H1 (cell line): ENCODE data around the gene LTBP1. TPM values are rescaled to one million over a fixed set of nuclear protein-coding genes. Genes with fewer than 3 reads are reported as not detected.

Experiments
- CTCF ChIA-PET: fragments of 300-600 bp; sonication (Branson Sonifier 250); formaldehyde crosslinking; loops from one replicate; lab custom pipeline; 2021; ENCODE audit not compliant: partially characterized antibody; lab: Charles Lee
- POLR2A ChIA-PET: fragments of 300-600 bp; sonication (Branson Sonifier 250); formaldehyde crosslinking; loops from one replicate; lab custom pipeline; 2021; ENCODE audit warnings: inconsistent platforms; ENCODE audit not compliant: partially characterized antibody; lab: Charles Lee
- DNase-seq, 2 experiments: peaks; one replicate each; pipeline versions ENCODE4 v3.0.0 to v3.0.0-alpha.2; 2010 to 2022; ENCODE audit warnings: low spot score in 2 of 2, low read depth in 1 of 2, mixed read lengths in 1 of 2
- FAIRE-seq: peaks from 2 replicates; lab custom pipeline; 2011; peaks lifted over from hg19 to GRCh38; lab: Jason Lieb, UNC
- H2AFZ ChIP-seq: 2 replicates; pipeline ENCODE4 v1.8.1; 2012; ENCODE audit warnings: low read length, inconsistent platforms
- H2AK5ac ChIP-seq: 2 replicates; pipeline ENCODE4 v1.6.1; 2013; ENCODE audit warnings: low read depth, low read length
- H2BK120ac ChIP-seq: replicated peaks from 2 replicates; pipeline ENCODE3; 2013; ENCODE audit warnings: low read depth, low read length, inconsistent platforms
- H2BK12ac ChIP-seq: 2 replicates; pipeline ENCODE4 v1.6.1; 2013; ENCODE audit warnings: low read depth, low read length
- H2BK15ac ChIP-seq: 2 replicates; pipeline ENCODE4 v1.6.1; 2013; ENCODE audit warnings: low read length
- H2BK20ac ChIP-seq: 2 replicates; pipeline ENCODE4 v1.6.1; 2013; ENCODE audit warnings: low read length
- H2BK5ac ChIP-seq: 2 replicates; pipeline ENCODE4 v1.6.1; 2013; ENCODE audit warnings: low read depth, low read length
- H3K14ac ChIP-seq: 2 replicates; pipeline ENCODE4 v1.6.1; 2013; ENCODE audit warnings: inconsistent platforms; ENCODE audit not compliant: insufficient read length
- H3K18ac ChIP-seq: 2 replicates; pipeline ENCODE4 v1.6.1; 2013; ENCODE audit warnings: low read length; ENCODE audit errors: extremely low read depth
- H3K23ac ChIP-seq: 2 replicates; pipeline ENCODE4 v1.6.1; 2013; ENCODE audit warnings: inconsistent platforms; ENCODE audit not compliant: insufficient read length
- H3K23me2 ChIP-seq: 2 replicates; pipeline ENCODE4 v1.6.1; 2013; ENCODE audit warnings: low read depth, low read length
- H3K27ac ChIP-seq: 2 replicates; pipeline ENCODE4 v1.6.1; 2011; ENCODE audit warnings: low read depth, low read length, inconsistent platforms
- H3K27me3 ChIP-seq, 4 experiments: replicated peaks in 1 of 4; 1 replicate in 1 of 4; 2 replicates in 3 of 4; pipeline versions ENCODE4 v1.6.1 to v1.8.1; 2011 to 2013; ENCODE audit warnings: low read length in 3 of 4, mild to moderate bottlenecking in 3 of 4, inconsistent platforms in 2 of 4, mixed read lengths in 2 of 4, moderate library complexity in 1 of 4; ENCODE audit not compliant: control insufficient read depth in 3 of 4, insufficient read depth in 3 of 4; ENCODE audit errors: extremely low read depth in 1 of 4
- H3K36me3 ChIP-seq, 4 experiments: 2 replicates each; pipeline versions ENCODE4 v1.6.1 to v1.8.1; 2011 to 2013; ENCODE audit warnings: mild to moderate bottlenecking in 4 of 4, low read length in 3 of 4, moderate library complexity in 2 of 4, control low read depth in 1 of 4, inconsistent platforms in 1 of 4; ENCODE audit not compliant: insufficient read depth in 4 of 4, control insufficient read depth in 2 of 4
- H3K4ac ChIP-seq: replicated peaks from 2 replicates; pipeline ENCODE3; 2013; ENCODE audit warnings: low read length, low read depth, mixed read lengths, inconsistent platforms; ENCODE audit not compliant: insufficient read length
- H3K4me1 ChIP-seq, 4 experiments: replicated peaks in 1 of 4; 1 replicate in 1 of 4; 2 replicates in 3 of 4; pipeline versions ENCODE4 v1.6.1 to v1.8.1; 2011 to 2013; ENCODE audit warnings: low read length in 3 of 4, inconsistent platforms in 2 of 4, mixed read lengths in 1 of 4; ENCODE audit not compliant: insufficient read depth in 4 of 4, control insufficient read depth in 3 of 4
- H3K4me2 ChIP-seq, 2 experiments: 2 replicates each; pipeline versions ENCODE4 v1.6.1 to v1.8.1; 2011 to 2013; ENCODE audit warnings: low read depth in 2 of 2, low read length in 2 of 2, control low read depth in 1 of 2, inconsistent platforms in 1 of 2, mild to moderate bottlenecking in 1 of 2; ENCODE audit not compliant: insufficient read depth in 1 of 2
- H3K4me3 ChIP-seq, 4 experiments: fragments of 200-600, 300-600 bp in 1 of 4; sonication (generic), shearing (Covaris generic), sonication (Bioruptor Twin) in 1 of 4; 2 replicates each; pipeline versions ENCODE4 v1.5.1 to v1.8.1; 2011 to 2016; ENCODE audit warnings: low read length in 4 of 4, low read depth in 3 of 4, control low read depth in 2 of 4, inconsistent platforms in 2 of 4, mild to moderate bottlenecking in 2 of 4, mixed read lengths in 1 of 4, moderate library complexity in 1 of 4; ENCODE audit not compliant: insufficient read depth in 2 of 4; ENCODE audit errors: extremely low read depth in 1 of 4
- H3K56ac ChIP-seq: replicated peaks from 2 replicates; pipeline ENCODE3; 2013; ENCODE audit warnings: low read depth, mild to moderate bottlenecking, mixed read lengths, low read length, inconsistent platforms; ENCODE audit not compliant: insufficient read length
- H3K79me1 ChIP-seq: 2 replicates; pipeline ENCODE4 v1.6.1; 2013; ENCODE audit warnings: low read depth, low read length, control low read depth
- H3K79me2 ChIP-seq, 2 experiments: 2 replicates each; pipeline versions ENCODE4 v1.6.1 to v1.8.1; 2012 to 2013; ENCODE audit warnings: low read length in 2 of 2, mild to moderate bottlenecking in 2 of 2, inconsistent platforms in 1 of 2; ENCODE audit not compliant: insufficient read depth in 2 of 2, control insufficient read depth in 1 of 2
- H3K9ac ChIP-seq, 4 experiments: replicated peaks in 1 of 4; 1 replicate in 1 of 4; 2 replicates in 3 of 4; pipeline versions ENCODE4 v1.6.1 to v1.8.1; 2011 to 2013; ENCODE audit warnings: low read depth in 3 of 4, low read length in 3 of 4, control low read depth in 2 of 4, mild to moderate bottlenecking in 2 of 4, moderate library complexity in 2 of 4, inconsistent platforms in 1 of 4; ENCODE audit errors: extremely low read depth in 1 of 4
- H3K9me3 ChIP-seq, 2 experiments: 2 replicates each; pipeline versions ENCODE4 v1.6.1 to v1.8.1; 2012 to 2013; ENCODE audit warnings: mild to moderate bottlenecking in 2 of 2, moderate library complexity in 2 of 2, control low read depth in 1 of 2, inconsistent platforms in 1 of 2, low read depth in 1 of 2, low read length in 1 of 2, mixed read lengths in 1 of 2; ENCODE audit not compliant: insufficient read depth in 2 of 2
- H4K20me1 ChIP-seq, 2 experiments: replicated peaks in 1 of 2; 2 replicates each; pipeline versions ENCODE3 to v1.8.1; 2011 to 2013; ENCODE audit warnings: inconsistent platforms in 2 of 2, low read length in 2 of 2, mild to moderate bottlenecking in 1 of 2; ENCODE audit not compliant: insufficient read depth in 2 of 2, control insufficient read depth in 1 of 2
- H4K5ac ChIP-seq: 2 replicates; pipeline ENCODE4 v1.6.1; 2013; ENCODE audit warnings: low read length, low read depth, mixed read lengths, inconsistent platforms; ENCODE audit not compliant: insufficient read length
- H4K8ac ChIP-seq: 2 replicates; pipeline ENCODE4 v1.8.0; 2013; ENCODE audit warnings: mild to moderate bottlenecking, moderate library complexity, low read length, inconsistent platforms; ENCODE audit not compliant: insufficient read depth; ENCODE audit errors: extremely low read depth
- H4K91ac ChIP-seq: replicated peaks from 2 replicates; pipeline ENCODE3; 2013; ENCODE audit warnings: low read length, mixed read lengths, inconsistent platforms; ENCODE audit not compliant: insufficient read length
- ATF2 ChIP-seq: IDR thresholded peaks from 2 replicates; pipeline ENCODE4 v1.6.1; 2012; ENCODE audit warnings: low read length, inconsistent platforms
- CREB1 ChIP-seq: IDR thresholded peaks from 2 replicates; pipeline ENCODE4 v1.6.1; 2012; ENCODE audit warnings: inconsistent platforms
- FOSL1 ChIP-seq: IDR thresholded peaks from 2 replicates; pipeline ENCODE4 v1.6.1; 2011; ENCODE audit warnings: mild to moderate bottlenecking, low read depth, low read length, moderate library complexity; ENCODE audit not compliant: insufficient read depth
- MAFK ChIP-seq: IDR thresholded peaks from 2 replicates; pipeline ENCODE4 v1.6.1; 2012; ENCODE audit warnings: low read depth, mild to moderate bottlenecking, improper control_type of control experiment, low read length
- NRF1 ChIP-seq: IDR thresholded peaks from 2 replicates; pipeline ENCODE4 v1.6.1; 2011; ENCODE audit warnings: mild to moderate bottlenecking, low read depth, low read length, improper control_type of control experiment
- RNF2 ChIP-seq: fragments of 200-900, 300-1000 bp; sonication (generic); IDR thresholded peaks from 2 replicates; pipeline ENCODE4 v1.7.1; 2016; ENCODE audit warnings: borderline replicate concordance, low read depth, mild to moderate bottlenecking, antibody characterized with exemption, low read length; ENCODE audit not compliant: poor library complexity, severe bottlenecking; ENCODE audit errors: missing control alignments
- SIX5 ChIP-seq: IDR thresholded peaks from 2 replicates; pipeline ENCODE4 v1.6.1; 2011; ENCODE audit warnings: mild to moderate bottlenecking, low read depth, low read length
- SP4 ChIP-seq: IDR thresholded peaks from 2 replicates; pipeline ENCODE4 v1.6.1; 2012; ENCODE audit warnings: low read length, inconsistent platforms
- SRF ChIP-seq: IDR thresholded peaks from 2 replicates; pipeline ENCODE4 v1.6.1; 2011; ENCODE audit warnings: mild to moderate bottlenecking, low read depth, low read length, moderate library complexity
- TAF1 ChIP-seq: IDR thresholded peaks from 2 replicates; pipeline ENCODE4 v1.6.1; 2011; ENCODE audit warnings: mild to moderate bottlenecking, low read depth, low read length
- TEAD4 ChIP-seq: IDR thresholded peaks from 2 replicates; pipeline ENCODE4 v1.6.1; 2012; ENCODE audit warnings: low read depth, low read length, inconsistent platforms, mixed read lengths
- USF2 ChIP-seq: IDR thresholded peaks from 2 replicates; pipeline ENCODE4 v1.6.1; 2011; ENCODE audit warnings: low read length, improper control_type of control experiment
- WGBS, 2 experiments: shearing (Covaris generic) in 1 of 2; methylation state at CpG; one replicate each; pipeline versions ENCODE4 v1.1.6 to v1.1.7; 2013 to 2015; ENCODE audit warnings: low lambda C conversion rate in 2 of 2, mixed read lengths in 2 of 2, inconsistent platforms in 1 of 2, low coverage in 1 of 2, missing lambda C conversion rate in 1 of 2; ENCODE audit not compliant: insufficient replicate concordance in 2 of 2, insufficient coverage in 1 of 2, insufficient read length in 1 of 2; ENCODE audit errors: extremely low coverage in 1 of 2, missing lambda C conversion rate in 1 of 2; 5-methylcytosine and 5-hydroxymethylcytosine counted together
- polyA plus RNA-seq, 7 experiments: library from polyadenylated mRNA; depleted of rRNA in 3 of 7; stranded (reverse) in 5 of 7; unstranded in 2 of 7; fragments of >200 nt in 5 of 7; fragments of 200-250 nt in 2 of 7; gene quantifications; 1 replicate in 5 of 7; 2 replicates in 1 of 7; 4 replicates in 1 of 7; pipeline versions ENCODE4 v1.2.1 to v1.2.3, GENCODE V29; 2011 to 2013; ENCODE audit warnings: missing spikeins in 2 of 7, mixed read lengths in 2 of 7
- total RNA-seq: library from RNA; stranded (reverse); fragmentation: NEBNext Ultra II Directional; extraction: Animal tissue kit (Norgen Biotek cat#: 25700); gene quantifications from 2 replicates; pipeline ENCODE4 v1.2.1, GENCODE V29; 2021

Gene LTBP1
- total and polyA plus RNA-seq, 2 of the 8 experiments (the other 6 are each of a cell fraction or from before 2014, with no cell fraction given) = 15.4 to 24.7 TPM

GRCh38 chr2:33071591-33071990 lies 124.8 kb downstream of the LTBP1 start:
- no peak overlapping the region for H3K14ac ChIP-seq
- no peak overlapping the region for H3K4me2 ChIP-seq
- H2BK5ac ChIP-seq = no peak overlapping the region
- no peaks in the 10 kb centered on the region for H3K79me1 ChIP-seq
- H2AK5ac ChIP-seq = no peak overlapping the region
- 73% methylated on average over 5 of the region's 5 CpGs; no CpG with 5 or more reads in 1 of the 2 experiments for WGBS, 2 experiments
- H3K9ac ChIP-seq = no peak overlapping the region
- H2BK15ac ChIP-seq = no peak overlapping the region
- H4K20me1 ChIP-seq = no peaks in the 10 kb centered on the region
- H3K18ac ChIP-seq = no peak overlapping the region
- H3K4me1 ChIP-seq = peaks cover 0 to 3% (median 0%) of the 10 kb centered on the region in 4 experiments; a peak in 2 of 7 replicates
- FAIRE-seq = no peak
- ChIA-PET CTCF (interaction anchor here (1.5 kb wide), 1 partner anchor 14 kb away, joined by 3 read pairs; no protein-coding TSS in a partner anchor), POLR2A (no interaction called here)
- H2BK120ac ChIP-seq = no peak overlapping the region
- H3K27ac ChIP-seq = no peak overlapping the region
- H2BK20ac ChIP-seq = no peak overlapping the region
- no peaks in the 10 kb centered on the region for H3K9me3 ChIP-seq
- H3K27me3 ChIP-seq = no peaks in the 10 kb centered on the region
- H2BK12ac ChIP-seq = no peak overlapping the region
- H3K4me3 ChIP-seq = no peak overlapping the region
- H3K4ac ChIP-seq = no peak overlapping the region
- H3K79me2 ChIP-seq = no peaks in the 10 kb centered on the region
- no peak overlapping the region for H4K8ac ChIP-seq
- H3K23ac ChIP-seq = no peak overlapping the region
- H3K23me2 ChIP-seq = no peaks in the 10 kb centered on the region
- H3K56ac ChIP-seq = no peak overlapping the region
- H2AFZ ChIP-seq = no peak overlapping the region
- H3K36me3 ChIP-seq = no peaks in the 10 kb centered on the region
- H4K5ac ChIP-seq = no peak overlapping the region
- H4K91ac ChIP-seq = no peak overlapping the region
- no peak for DNase-seq
- no peak for TF ChIP-seq ATF2
- TF ChIP-seq RNF2 = no peak
- TF ChIP-seq TAF1 = no peak
- TF ChIP-seq FOSL1 = no peak
- TF ChIP-seq CREB1 = no peak
- no peak for TF ChIP-seq MAFK
- no peak for TF ChIP-seq NRF1
- no peak for TF ChIP-seq SIX5
- TF ChIP-seq USF2 = no peak
- no peak for TF ChIP-seq SRF
- no peak for TF ChIP-seq SP4
- no peak for TF ChIP-seq TEAD4
